GM23248 (cell line): ENCODE data around the gene CCNH. TPM values are rescaled to one million over a fixed set of nuclear protein-coding genes. Genes with fewer than 3 reads are reported as not detected.

ENCODE experiments used
- DNase-seq: peaks from one replicate; pipeline ENCODE4 v3.0.0-alpha.2; 2015
- H2AFZ ChIP-seq: fragments of 200-600 bp; sonication (generic); 2 replicates; pipeline ENCODE4 v1.6.1; 2016; ENCODE audit warnings: antibody characterized with exemption
- H3F3A ChIP-seq: fragments of 200-600 bp; sonication (generic); 2 replicates; pipeline ENCODE4 v1.6.1; 2016; ENCODE audit warnings: mild to moderate bottlenecking, antibody characterized with exemption, mixed run types; ENCODE audit not compliant: insufficient read depth
- H3K27ac ChIP-seq: fragments of 200-600 bp; sonication (generic); 2 replicates; pipeline ENCODE4 v1.5.1; 2016; ENCODE audit warnings: mild to moderate bottlenecking
- H3K27me3 ChIP-seq: fragments of 200-600 bp; sonication (generic); replicated peaks from 2 replicates; pipeline ENCODE4 v1.6.1; 2016; ENCODE audit warnings: mild to moderate bottlenecking; ENCODE audit not compliant: insufficient read depth
- H3K36me3 ChIP-seq: fragments of 200-600 bp; sonication (generic); 2 replicates; pipeline ENCODE4 v1.6.1; 2016; ENCODE audit warnings: low read depth, mild to moderate bottlenecking
- H3K4me1 ChIP-seq: fragments of 200-600 bp; sonication (generic); 2 replicates; pipeline ENCODE4 v1.6.1; 2016; ENCODE audit warnings: mild to moderate bottlenecking; ENCODE audit not compliant: insufficient read depth
- H3K4me2 ChIP-seq: fragments of 200-600 bp; sonication (generic); one replicate; pipeline ENCODE4 v1.6.1; 2016; ENCODE audit warnings: mild to moderate bottlenecking; ENCODE audit not compliant: unreplicated experiment
- H3K4me3 ChIP-seq: fragments of 200-600 bp; sonication (generic); 2 replicates; pipeline ENCODE4 v1.5.1; 2016; ENCODE audit warnings: mild to moderate bottlenecking
- H3K79me2 ChIP-seq: fragments of 200-600 bp; sonication (generic); 2 replicates; pipeline ENCODE4 v1.6.1; 2016; ENCODE audit warnings: mild to moderate bottlenecking; ENCODE audit not compliant: insufficient read depth
- H3K9ac ChIP-seq: fragments of 200-600 bp; sonication (generic); 2 replicates; pipeline ENCODE4 v1.6.1; 2016; ENCODE audit warnings: mild to moderate bottlenecking
- H3K9me2 ChIP-seq: fragments of 200-600 bp; sonication (generic); 2 replicates; pipeline ENCODE4 v1.6.1; 2016; ENCODE audit warnings: mixed run types, mild to moderate bottlenecking, moderate library complexity; ENCODE audit not compliant: insufficient read depth
- H3K9me3 ChIP-seq: fragments of 200-600 bp; sonication (generic); one replicate; pipeline ENCODE4 v1.6.1; 2017; ENCODE audit warnings: low read depth
- H4K20me1 ChIP-seq: fragments of 200-600 bp; sonication (generic); 2 replicates; pipeline ENCODE4 v1.6.0; 2016; ENCODE audit not compliant: insufficient read depth
- EZH2 ChIP-seq: fragments of 200-600 bp; sonication (generic); IDR thresholded peaks from 2 replicates; pipeline ENCODE4 v1.6.1; 2018; ENCODE audit warnings: antibody characterized with exemption, mild to moderate bottlenecking; ENCODE audit not compliant: insufficient read depth, poor library complexity, severe bottlenecking
- EZH2phosphoT487 ChIP-seq: fragments of 200-600 bp; sonication (generic); IDR thresholded peaks from 2 replicates; pipeline ENCODE4 v1.6.1; 2018; ENCODE audit warnings: antibody characterized with exemption, moderate library complexity, mild to moderate bottlenecking, low read depth; ENCODE audit not compliant: insufficient read depth
- WGBS, 2 experiments: methylation state at CpG; one replicate each; pipeline ENCODE4 v1.1.6; 2015 to 2017; ENCODE audit warnings: low lambda C conversion rate in 2 of 2, low coverage in 1 of 2; ENCODE audit errors: missing lambda C conversion rate in 2 of 2; 5-methylcytosine and 5-hydroxymethylcytosine counted together
- in situ Hi-C: fragments of 300-500 bp; cut with MboI; formaldehyde crosslinking; loops from 2 replicates; pipeline ENCODE4 v1.15.0; 2020
- polyA plus RNA-seq: library from polyadenylated mRNA; unstranded; fragments of >200 nt; fragmentation: Nextera tagmentation; extraction: Ambion mirVana; gene quantifications from 2 replicates; pipeline ENCODE4 v1.2.1, GENCODE V29; 2016
- total RNA-seq: library from RNA; depleted of rRNA; stranded (reverse); fragments of >200 nt; shearing (Covaris generic); gene quantifications from 2 replicates; pipeline ENCODE4 v1.2.3, GENCODE V29; 2014

CCNH gene
- total and polyA plus RNA-seq, 2 experiments from 2014 or later, result 60.2 to 69.7 TPM

DNA sequence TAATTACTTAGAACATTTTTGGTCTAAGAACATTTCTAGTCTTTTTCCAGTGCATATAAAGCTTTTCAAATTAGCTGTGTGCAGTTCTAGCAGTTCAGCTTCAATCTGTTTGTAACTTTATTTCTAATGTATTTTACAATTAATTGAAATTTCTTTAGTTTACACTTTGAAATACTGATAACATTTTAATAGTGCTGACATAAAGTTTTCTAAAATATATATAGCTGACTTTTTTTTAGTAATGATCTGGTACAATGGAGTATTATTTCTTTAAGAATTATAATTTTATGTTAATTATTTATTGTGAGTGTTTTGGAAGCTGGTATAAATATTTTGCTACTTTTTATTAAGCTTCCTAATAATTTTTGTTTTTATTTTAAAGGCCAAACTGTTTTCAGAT, 43.3 kb downstream of the CCNH start:
- Histone ChIP-seq H4K20me1 (no peaks in the 10 kb centered on the region), H3K27ac (no peak overlapping the region), H3K9me2 (no peaks in the 10 kb centered on the region), H3K9me3 (no peaks in the 10 kb centered on the region), H3K4me1 (no peaks in the 10 kb centered on the region), H3K4me2 (no peak overlapping the region), H3K36me3 (peaks cover 67% of the 10 kb centered on the region), H3K9ac (no peak overlapping the region), H2AFZ (no peak overlapping the region), H3K27me3 (no peaks in the 10 kb centered on the region), H3K79me2 (peaks cover 38% of the 10 kb centered on the region), H3K4me3 (no peak overlapping the region), H3F3A (peaks cover 56% of the 10 kb centered on the region)
- no peak for DNase-seq
- in situ Hi-C loops, result no loop called here
- TF ChIP-seq EZH2 (no peak), EZH2phosphoT487 (no peak)

DNA sequence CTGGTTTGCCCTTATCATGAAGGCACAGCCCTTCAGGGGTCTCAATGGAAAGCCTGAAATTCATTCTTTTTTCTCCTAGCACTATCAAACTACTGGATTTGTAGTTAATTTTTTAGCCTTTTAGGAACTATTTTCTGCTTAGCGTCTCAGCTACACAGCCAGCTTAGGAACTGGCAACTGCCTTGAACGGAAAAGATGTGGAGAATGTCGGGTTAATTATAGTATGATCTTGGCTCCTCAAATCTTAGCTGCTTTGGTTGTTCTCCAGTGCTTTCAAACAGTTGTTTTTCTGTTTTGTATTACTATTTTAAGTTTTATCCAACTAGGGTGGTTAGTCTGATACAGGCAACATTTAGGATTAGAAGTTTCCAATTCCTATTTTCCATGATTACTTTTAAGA, 44.1 kb downstream of the CCNH start:
- Histone ChIP-seq H3K9ac (no peak overlapping the region), H3K4me3 (no peak overlapping the region), H3K4me1 (no peaks in the 10 kb centered on the region), H4K20me1 (no peaks in the 10 kb centered on the region), H3F3A (peaks cover 62% of the 10 kb centered on the region), H3K9me3 (no peaks in the 10 kb centered on the region), H3K27me3 (no peaks in the 10 kb centered on the region), H3K79me2 (peaks cover 39% of the 10 kb centered on the region), H3K36me3 (peaks cover 71% of the 10 kb centered on the region), H3K9me2 (no peaks in the 10 kb centered on the region), H2AFZ (no peak overlapping the region), H3K4me2 (no peak overlapping the region), H3K27ac (no peak overlapping the region)
- TF ChIP-seq EZH2 (no peak), EZH2phosphoT487 (no peak)
- no peak for DNase-seq
- WGBS, 2 experiments, result 60 to 66% methylated on average over 3 of the region's 3 CpGs
- in situ Hi-C loops, result no loop called here

DNA sequence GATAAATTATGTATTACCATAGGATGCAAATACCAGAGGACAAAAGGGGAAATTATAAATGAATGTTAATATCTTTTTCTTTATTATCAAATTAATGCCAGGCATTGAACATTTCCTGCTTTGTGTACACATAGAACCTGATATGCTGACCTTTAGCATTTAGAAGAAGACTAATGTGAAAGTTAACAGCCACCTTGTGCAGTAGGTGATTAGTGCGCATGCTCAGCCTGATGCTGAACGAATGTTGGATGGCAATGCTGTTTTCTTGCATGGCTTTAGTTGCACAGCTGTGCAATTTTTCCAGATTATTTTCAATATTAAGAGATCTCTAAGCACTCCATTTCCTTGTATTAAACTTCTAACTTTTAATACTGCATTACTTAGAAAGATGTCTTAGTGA, 45.5 kb downstream of the CCNH start:
- H3K4me1 ChIP-seq, result no peaks in the 10 kb centered on the region
- H3K36me3 ChIP-seq, result peaks cover 71% of the 10 kb centered on the region
- H4K20me1 ChIP-seq, result no peaks in the 10 kb centered on the region
- H3K9me3 ChIP-seq, result no peaks in the 10 kb centered on the region
- H3K79me2 ChIP-seq, result peaks cover 50% of the 10 kb centered on the region
- in situ Hi-C loops, result no loop called here
- no peaks in the 10 kb centered on the region for H3K9me2 ChIP-seq
- no peak overlapping the region for H3K4me3 ChIP-seq
- no peaks in the 10 kb centered on the region for H3K27me3 ChIP-seq
- no peak overlapping the region for H3K27ac ChIP-seq
- H3F3A ChIP-seq, result peaks cover 63% of the 10 kb centered on the region
- 91 to 94% methylated on average over 2 of the region's 2 CpGs for WGBS, 2 experiments
- no peak for TF ChIP-seq EZH2phosphoT487
- TF ChIP-seq EZH2, result no peak
- no peak overlapping the region for H3K9ac ChIP-seq
- no peak overlapping the region for H2AFZ ChIP-seq
- no peak for DNase-seq
- H3K4me2 ChIP-seq, result no peak overlapping the region

DNA sequence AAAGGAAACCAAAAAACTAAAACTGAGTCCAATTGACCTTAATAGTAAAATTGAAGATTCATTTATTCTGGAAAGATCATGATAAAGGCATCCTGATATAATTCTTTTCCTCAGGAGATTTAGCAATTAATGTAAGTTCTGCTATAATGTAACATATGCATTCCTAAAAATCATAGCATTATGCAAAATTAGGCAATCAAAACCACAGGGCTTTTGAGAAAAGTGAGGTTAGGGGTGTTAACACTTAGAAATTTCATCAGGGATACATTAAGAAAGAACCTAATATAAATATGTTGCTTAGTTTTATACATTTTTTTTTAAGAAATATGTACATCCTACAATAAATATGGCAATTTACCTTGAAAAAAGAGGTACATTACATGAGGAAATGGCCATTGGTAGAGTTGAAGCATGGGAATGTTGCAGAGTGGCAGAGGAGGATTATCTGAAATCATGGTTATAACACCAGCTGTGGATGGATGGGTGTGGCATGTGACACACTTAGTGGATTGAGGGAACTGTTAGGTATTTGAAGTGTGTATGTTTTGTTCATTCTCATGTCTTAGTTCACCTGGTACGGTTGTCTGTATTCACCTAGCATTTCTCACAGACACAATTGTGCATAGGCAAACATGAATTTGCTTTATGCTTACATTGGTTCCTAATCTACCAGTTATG, 51.1 kb downstream of the CCNH start:
- WGBS, 2 experiments, result 97 to 100% methylated on average over 1 of the region's 1 CpG
- 0 out of 2 replicates have a peak overlapping the region, but pooled peaks have one; percentile 19 for H3K9ac ChIP-seq
- H3K27me3 ChIP-seq, result no peaks in the 10 kb centered on the region
- no peak overlapping the region for H3K4me3 ChIP-seq
- H4K20me1 ChIP-seq, result no peaks in the 10 kb centered on the region
- H3K9me2 ChIP-seq, result no peaks in the 10 kb centered on the region
- H3K4me2 ChIP-seq, result no peak overlapping the region
- peaks cover 13% of the 10 kb centered on the region for H3K4me1 ChIP-seq
- H2AFZ ChIP-seq, result no peak overlapping the region
- DNase-seq, result peak; percentile 26
- in situ Hi-C loops, result no loop called here
- H3K79me2 ChIP-seq, result peaks cover 44% of the 10 kb centered on the region
- peak overlapping the region; percentile 47 for H3K27ac ChIP-seq
- TF ChIP-seq EZH2 (no peak), EZH2phosphoT487 (no peak)
- no peaks in the 10 kb centered on the region for H3K9me3 ChIP-seq
- peaks cover 73% of the 10 kb centered on the region for H3K36me3 ChIP-seq
- H3F3A ChIP-seq, result peaks cover 63% of the 10 kb centered on the region
